HCT116 (cell line): ENCODE data around the gene POFUT1. TPM values are rescaled to one million over a fixed set of nuclear protein-coding genes. Genes with fewer than 3 reads are reported as not detected.

Experiments used
- ATAC-seq: fragments of 200-7000 bp; cut with Tn5 transposase; 2 replicates; pipeline ENCODE4 v1.9.1; 2020; ENCODE audit warnings: mild to moderate bottlenecking, moderate library complexity
- BruUV-seq: library from RNA; stranded (reverse); fragments of 400-500 nt; replicated peaks from 2 replicates; lab custom pipeline; 2021; lab: Mats Ljungman, UMichigan
- CTCF ChIA-PET: fragments of 300-600 bp; sonication (Branson Sonifier 250); formaldehyde crosslinking; loops from one replicate; lab custom pipeline; 2021; ENCODE audit warnings: antibody characterized with exemption; lab: Charles Lee
- POLR2A ChIA-PET: fragments of 300-600, 350-600 bp; sonication (Branson Sonifier 250); formaldehyde crosslinking; loops from one replicate; lab custom pipeline; 2021; ENCODE audit warnings: antibody characterized with exemption; lab: Charles Lee
- RAD21 ChIA-PET, 2 experiments: fragments of 300-600 bp; sonication (Branson Sonifier 250); formaldehyde crosslinking; loops; one replicate each; lab custom pipeline; 2023; ENCODE audit warnings: low total read pairs in 2 of 2; ENCODE audit not compliant: uncharacterized antibody in 2 of 2, unreplicated experiment in 2 of 2, low non-redundant PET in 1 of 2; lab: Charles Lee
- DNase-seq: peaks from one replicate; pipeline ENCODE4 v3.0.0-alpha.2; 2010; ENCODE audit warnings: low read depth, low spot score
- H2AFZ ChIP-seq: fragments of 200-600 bp; shearing (Covaris generic), sonication (generic); 2 replicates; pipeline ENCODE4 v1.6.1; 2017; ENCODE audit warnings: low read depth, mixed run types, mixed read lengths, antibody characterized with exemption, low read length; ENCODE audit not compliant: poor library complexity, severe bottlenecking
- H3K27ac ChIP-seq: 2 replicates; pipeline ENCODE4 v1.5.1; 2012; ENCODE audit warnings: low read depth, low read length
- H3K27me3 ChIP-seq: fragments of 200-600 bp; sonication (generic); 2 replicates; pipeline ENCODE4 v1.6.1; 2016; ENCODE audit warnings: mixed run types, low read length, mixed read lengths; ENCODE audit not compliant: insufficient read depth
- H3K36me3 ChIP-seq, 2 experiments: fragments of 200-500 bp in 1 of 2; fragments of 200-600 bp in 1 of 2; sonication (Bioruptor generic) in 1 of 2; sonication (generic) in 1 of 2; 2 replicates each; pipeline versions ENCODE4 v1.5.1 to v1.6.1; 2014 to 2016; ENCODE audit warnings: low read length in 2 of 2, inconsistent platforms in 1 of 2, mixed read lengths in 1 of 2, mixed run types in 1 of 2; ENCODE audit not compliant: insufficient read depth in 2 of 2, control insufficient read depth in 1 of 2
- H3K4me1 ChIP-seq, 2 experiments: fragments of 200-600 bp in 1 of 2; sonication (generic) in 1 of 2; 2 replicates each; pipeline versions ENCODE4 v1.5.1 to v1.6.1; 2012 to 2017; ENCODE audit warnings: low read length in 2 of 2, inconsistent platforms in 1 of 2, mild to moderate bottlenecking in 1 of 2, mixed read lengths in 1 of 2, mixed run types in 1 of 2, moderate library complexity in 1 of 2; ENCODE audit not compliant: insufficient read depth in 2 of 2, control insufficient read depth in 1 of 2
- H3K4me2 ChIP-seq: fragments of 200-600 bp; sonication (generic); 2 replicates; pipeline ENCODE4 v1.6.1; 2017; ENCODE audit warnings: mixed run types, low read length, mixed read lengths
- H3K4me3 ChIP-seq, 2 experiments: fragments of 200-600 bp in 1 of 2; sonication (generic) in 1 of 2; replicated peaks in 1 of 2; 2 replicates each; pipeline ENCODE4 v1.5.1; 2011 to 2016; ENCODE audit warnings: low read length in 2 of 2, control low read depth in 1 of 2, low read depth in 1 of 2, mild to moderate bottlenecking in 1 of 2, mixed read lengths in 1 of 2, mixed run types in 1 of 2
- H3K79me2 ChIP-seq: fragments of 200-600 bp; sonication (generic); 2 replicates; pipeline ENCODE4 v1.6.1; 2017; ENCODE audit warnings: mild to moderate bottlenecking, mixed run types, low read length, moderate library complexity, mixed read lengths; ENCODE audit not compliant: insufficient read depth
- H3K9ac ChIP-seq: fragments of 200-600 bp; sonication (generic); 2 replicates; pipeline ENCODE4 v1.6.1; 2016; ENCODE audit warnings: low read length, mixed read lengths
- H3K9me2 ChIP-seq: fragments of 200-600 bp; sonication (generic), shearing (Covaris generic); 2 replicates; pipeline ENCODE4 v1.6.1; 2017; ENCODE audit warnings: mixed run types, mild to moderate bottlenecking, moderate library complexity; ENCODE audit not compliant: insufficient read depth
- H3K9me3 ChIP-seq, 2 experiments: fragments of 200-500 bp in 1 of 2; fragments of 200-600 bp in 1 of 2; sonication (Bioruptor generic) in 1 of 2; sonication (generic) in 1 of 2; 2 replicates each; pipeline ENCODE4 v1.6.1; 2014 to 2017; ENCODE audit warnings: low read length in 2 of 2, mixed read lengths in 2 of 2, inconsistent platforms in 1 of 2, low read depth in 1 of 2, mild to moderate bottlenecking in 1 of 2, mixed run types in 1 of 2, moderate library complexity in 1 of 2; ENCODE audit not compliant: control insufficient read depth in 1 of 2, insufficient read depth in 1 of 2
- H4K20me1 ChIP-seq: fragments of 200-600 bp; sonication (generic), shearing (Covaris generic); 2 replicates; pipeline ENCODE4 v1.6.1; 2017; ENCODE audit warnings: mixed run types, mild to moderate bottlenecking, moderate library complexity; ENCODE audit not compliant: insufficient read depth
- ATF3 ChIP-seq: IDR thresholded peaks from 2 replicates; pipeline ENCODE4 v1.6.1; 2012
- CEBPB ChIP-seq: IDR thresholded peaks from 2 replicates; pipeline ENCODE4 v1.6.1; 2012; ENCODE audit warnings: low read depth
- EGR1 ChIP-seq: IDR thresholded peaks from 2 replicates; pipeline ENCODE4 v1.6.1; 2012; ENCODE audit warnings: low read depth
- EZH2 ChIP-seq: fragments of 200-600 bp; sonication (generic); IDR thresholded peaks from 2 replicates; pipeline ENCODE4 v1.6.1; 2017; ENCODE audit warnings: antibody characterized with exemption, mixed run types
- EZH2phosphoT487 ChIP-seq: fragments of 200-600 bp; IDR thresholded peaks from 2 replicates; pipeline ENCODE4 v1.6.1; 2018; ENCODE audit warnings: antibody characterized with exemption, borderline replicate concordance
- MAX ChIP-seq: IDR thresholded peaks from 2 replicates; pipeline ENCODE4 v1.6.1; 2012
- RAD21 ChIP-seq: IDR thresholded peaks from 2 replicates; pipeline ENCODE4 v1.6.1; 2012; ENCODE audit warnings: low read depth, mild to moderate bottlenecking
- REST ChIP-seq: IDR thresholded peaks from 2 replicates; pipeline ENCODE4 v1.6.1; 2012; ENCODE audit warnings: low read depth
- SIN3A ChIP-seq: IDR thresholded peaks from 2 replicates; pipeline ENCODE4 v1.6.1; 2012; ENCODE audit warnings: low read depth
- SP1 ChIP-seq: IDR thresholded peaks from 2 replicates; pipeline ENCODE4 v1.6.1; 2012; ENCODE audit warnings: low read depth
- SRF ChIP-seq: IDR thresholded peaks from 2 replicates; pipeline ENCODE4 v1.6.1; 2012; ENCODE audit warnings: low read depth
- ZNF274 ChIP-seq: fragments of 200-500 bp; sonication (Bioruptor generic); IDR thresholded peaks from 2 replicates; pipeline ENCODE4 v1.6.1; 2014; ENCODE audit warnings: mild to moderate bottlenecking, low read depth, low read length, inconsistent platforms
- intact Hi-C: fragments of 100-400 bp; cut with micrococcal nuclease; formaldehyde crosslinking; loops from 2 replicates; pipeline ENCODE4 v1.10.0; 2022
- total RNA-seq: library from RNA; stranded (reverse); gene quantifications from one replicate; pipeline ENCODE4 v1.2.1, GENCODE V29; 2021; ENCODE audit not compliant: unreplicated experiment

The POFUT1 gene
- total RNA-seq, 1 experiment from 2014 or later = 34.5 TPM

- Histone ChIP-seq H3K9ac (no peak overlapping the region), H3K36me3 (peaks cover 4 to 9% of the 10 kb centered on the region in 2 experiments; a peak in 3 of 4 replicates), H3K27ac (no peak overlapping the region), H3K4me2 (no peak overlapping the region), H3K4me3 (no peak overlapping the region), H3K9me3 (no peaks in the 10 kb centered on the region), H4K20me1 (no peaks in the 10 kb centered on the region), H3K79me2 (no peaks in the 10 kb centered on the region), H3K27me3 (no peaks in the 10 kb centered on the region), H2AFZ (no peak overlapping the region), H3K4me1 (peaks cover 6 to 15% of the 10 kb centered on the region in 2 experiments; a peak in 3 of 4 replicates), H3K9me2 (no peaks in the 10 kb centered on the region)
- ChIA-PET POLR2A (no interaction called here), RAD21 (no interaction called here), CTCF (no interaction called here)
- DNase-seq (no peak), ATAC-seq (0 out of 2 replicates have a peak, but pooled peaks have one; percentile 25)
- TF ChIP-seq RAD21 (0 out of 2 replicates have a peak, but pooled peaks have one; percentile 2), SIN3A (no peak)
- BruUV-seq = no TSS peak
- intact Hi-C loops = no loop called here
Measured at GRCh38 chr20:32240205-32240604, 32.5 kb downstream of the POFUT1 start.

GRCh38 chr20:32241807-32242206, 34.1 kb downstream of the POFUT1 start:
- POLR2A ChIA-PET = no interaction called here
- intact Hi-C loops = no loop called here

More at GRCh38 chr20:32241807-32242206, 34.1 kb downstream of the POFUT1 start:
- no peak overlapping the region for H2AFZ ChIP-seq
- no TSS peak for BruUV-seq
- H4K20me1 ChIP-seq = no peaks in the 10 kb centered on the region
- H3K79me2 ChIP-seq = no peaks in the 10 kb centered on the region
- TF ChIP-seq MAX = no peak
- no peak for TF ChIP-seq SRF
- TF ChIP-seq ATF3 = no peak
- no peak for TF ChIP-seq SP1
- no peak for TF ChIP-seq EGR1
- TF ChIP-seq REST = no peak
- no peak for TF ChIP-seq ZNF274
- no peak for TF ChIP-seq EZH2phosphoT487
- TF ChIP-seq EZH2 = no peak
- TF ChIP-seq CEBPB = no peak
- no peak overlapping the region for H3K4me3 ChIP-seq
- no peaks in the 10 kb centered on the region for H3K27me3 ChIP-seq
- RAD21 ChIA-PET = no interaction called here
- no peak for ATAC-seq
- DNase-seq = no peak
- H3K4me2 ChIP-seq = no peak overlapping the region
- H3K9ac ChIP-seq = no peak overlapping the region
- H3K9me3 ChIP-seq = no peaks in the 10 kb centered on the region
- no peaks in the 10 kb centered on the region for H3K36me3 ChIP-seq
- H3K4me1 ChIP-seq = peaks cover 6 to 15% of the 10 kb centered on the region in 2 experiments; a peak in 3 of 4 replicates
- no peaks in the 10 kb centered on the region for H3K9me2 ChIP-seq
- CTCF ChIA-PET = no interaction called here
- no peak overlapping the region for H3K27ac ChIP-seq
